Activated CD4-positive, CD25-positive, alpha-beta regulatory T cell treated with anti-CD3 and anti-CD28 coated beads, Interleukin-2, amount 50 U/mL, for 72 hours (primary cell): Measurements from ENCODE around the gene PYROXD2.
"Not testable (repeated sequence)": the region's sequence is repeated elsewhere in the genome, so short reads cannot be mapped to it uniquely, and the experiment has no call there.

Experiments
- DNase-seq: peaks from one replicate; pipeline ENCODE4 v3.0.0; 2021

The PYROXD2 gene

GRCh38 chr10:98389398-98389797 lies 25.6 kb downstream of the PYROXD2 start:
- DNase-seq = no peak

GRCh38 chr10:98388101-98388655 lies 26.8 kb downstream of the PYROXD2 start:
- no peak for DNase-seq

GRCh38 chr10:98384531-98385133 lies 30.4 kb downstream of the PYROXD2 start:
- DNase-seq = no peak

DNA sequence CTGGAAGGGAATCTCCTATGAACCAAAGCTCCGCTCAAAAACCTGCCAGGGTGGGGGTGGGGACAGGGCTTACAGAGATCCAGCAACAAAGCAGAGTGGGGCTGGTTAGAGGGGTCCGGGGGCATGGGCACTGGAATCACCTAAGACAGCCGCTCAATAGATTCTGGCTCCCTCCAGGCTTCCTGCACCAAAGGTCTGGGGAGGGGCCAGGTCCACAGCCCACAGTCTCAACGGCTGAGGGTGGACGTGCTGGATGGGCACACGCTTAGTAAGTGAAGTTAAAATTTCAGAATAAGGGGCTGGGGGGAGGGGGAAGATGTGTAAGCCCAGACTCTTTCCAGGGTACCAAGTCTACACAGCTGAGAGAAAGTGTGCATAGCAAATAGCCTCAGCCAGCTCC lies 31.1 kb downstream of the PYROXD2 start:
- no peak for DNase-seq

- DNase-seq = not testable (repeated sequence)
Observed at GRCh38 chr10:98383134-98383667, 31.8 kb downstream of the PYROXD2 start.

DNA sequence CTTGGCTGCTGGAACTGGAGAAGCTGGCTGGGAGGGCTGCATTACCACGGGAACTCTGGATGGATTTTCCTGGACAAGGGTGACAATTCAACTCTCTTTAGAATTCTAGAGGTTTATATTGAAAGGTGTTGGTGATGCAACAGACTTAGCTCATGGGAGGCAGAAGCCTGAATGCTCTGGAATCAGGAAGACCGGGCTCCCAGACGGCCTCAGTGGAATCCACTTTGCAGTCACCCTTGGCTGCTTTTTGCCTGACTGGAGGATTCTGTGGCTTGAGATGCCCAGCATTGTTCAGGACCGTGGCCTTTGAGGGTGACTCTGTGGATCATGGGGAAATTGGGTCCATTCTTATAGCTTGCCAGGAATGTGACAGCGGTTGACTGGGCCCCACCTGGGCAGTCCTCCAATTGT lies 32.3 kb downstream of the PYROXD2 start:
- DNase-seq = no peak

GRCh38 chr10:98380493-98381339 lies 34.3 kb downstream of the PYROXD2 start:
- DNase-seq = no peak

DNA sequence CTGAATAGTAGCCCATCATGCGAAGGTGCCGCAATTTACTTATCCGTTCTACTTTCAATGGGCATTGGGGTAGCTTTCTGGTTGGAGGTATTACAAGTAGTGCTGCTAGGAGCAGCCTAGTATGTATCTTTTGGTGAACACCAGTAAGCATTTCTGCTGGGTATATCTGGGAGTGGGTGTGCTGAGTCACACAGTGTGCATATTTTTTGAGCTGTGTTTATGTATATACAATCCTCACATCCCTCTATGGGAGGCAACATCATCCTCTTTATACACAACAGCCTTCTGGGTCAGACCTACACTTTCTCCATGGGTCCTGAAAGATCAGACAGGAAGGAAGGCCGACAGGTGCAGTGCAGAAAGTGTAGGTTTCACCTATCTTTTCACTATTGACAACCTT lies 36.3 kb downstream of the PYROXD2 start:
- no peak for DNase-seq

- DNase-seq = no peak
Observed at GRCh38 chr10:98377536-98377935, 37.4 kb downstream of the PYROXD2 start.

DNA sequence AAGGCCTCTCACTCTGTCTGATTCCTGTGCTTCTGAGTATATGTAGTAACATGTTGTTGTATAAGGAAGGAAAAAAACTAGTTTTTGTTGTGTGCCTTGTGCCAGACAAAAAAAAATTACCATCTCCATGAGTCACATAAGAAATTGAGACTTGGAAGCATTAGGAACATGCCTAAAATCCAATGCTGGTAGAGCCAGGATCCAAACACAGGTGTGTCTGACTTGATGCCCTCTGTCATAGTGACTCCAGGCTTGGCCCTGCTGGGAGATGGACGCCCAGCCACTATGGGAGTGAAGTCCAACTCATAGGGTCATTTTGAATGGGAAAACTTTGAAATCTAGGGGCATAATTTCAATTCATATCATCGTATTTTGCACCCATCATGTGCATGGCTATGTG lies 38.0 kb downstream of the PYROXD2 start:
- no peak for DNase-seq

DNA sequence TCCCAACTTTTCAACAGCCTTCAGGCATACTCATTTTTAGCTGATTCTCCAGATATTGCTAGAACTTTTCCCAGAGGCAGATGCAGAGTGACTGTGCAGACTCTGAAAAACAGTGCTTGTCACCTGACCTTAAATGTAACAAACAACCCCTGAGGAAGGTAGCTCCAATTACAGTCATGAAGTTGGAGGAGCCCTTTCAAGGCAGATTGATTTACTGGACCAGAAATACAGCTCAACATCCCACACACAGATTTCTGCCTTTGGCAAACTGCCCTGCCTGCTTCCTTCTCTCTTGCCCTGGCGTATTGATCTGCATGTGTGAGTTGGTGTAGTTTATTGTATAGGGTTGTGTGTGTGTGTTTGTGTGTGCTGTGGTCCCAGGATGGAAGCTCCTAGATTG lies 38.5 kb downstream of the PYROXD2 start:
- no peak for DNase-seq

DNA sequence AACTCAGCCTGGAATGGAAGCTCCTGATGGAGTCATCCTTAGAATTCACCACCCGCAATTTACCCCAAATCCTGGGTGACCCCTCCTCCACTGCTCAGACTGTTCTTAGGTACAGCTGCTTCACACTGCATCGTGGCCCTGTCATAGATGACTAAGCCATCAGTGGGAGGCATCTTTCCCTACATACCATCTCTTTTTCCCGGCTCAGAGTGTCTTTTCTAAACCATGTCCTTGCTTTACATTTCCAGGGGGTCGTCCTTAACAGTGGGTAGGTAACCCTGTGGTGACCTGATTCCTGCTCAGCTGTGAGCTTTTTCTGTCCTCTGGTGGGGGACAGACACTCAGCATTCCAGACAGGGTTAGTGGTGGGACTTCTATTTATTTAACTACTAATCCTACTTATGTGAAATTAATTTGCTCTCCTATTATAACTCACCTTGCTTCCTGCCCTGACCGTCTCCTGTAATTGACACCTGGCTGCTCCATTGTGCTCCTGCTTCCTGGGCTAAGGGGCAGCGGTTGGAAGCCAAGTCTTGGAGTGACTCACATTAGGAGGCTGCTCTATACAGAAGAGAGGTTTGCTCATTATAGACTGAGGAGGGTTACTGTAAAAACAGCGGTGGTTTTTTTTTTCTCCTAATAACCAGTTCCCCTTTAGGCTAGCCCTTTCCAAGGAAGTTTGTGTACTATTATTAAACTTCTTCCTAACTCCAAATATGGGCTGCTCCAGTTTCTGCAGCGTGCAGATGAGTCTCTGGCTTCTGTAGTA lies 40.6 kb downstream of the PYROXD2 start:
- no peak for DNase-seq

GRCh38 chr10:98373260-98374040 lies 41.5 kb downstream of the PYROXD2 start:
- DNase-seq = no peak

GRCh38 chr10:98370831-98371820 lies 43.9 kb downstream of the PYROXD2 start:
- no peak for DNase-seq

DNA sequence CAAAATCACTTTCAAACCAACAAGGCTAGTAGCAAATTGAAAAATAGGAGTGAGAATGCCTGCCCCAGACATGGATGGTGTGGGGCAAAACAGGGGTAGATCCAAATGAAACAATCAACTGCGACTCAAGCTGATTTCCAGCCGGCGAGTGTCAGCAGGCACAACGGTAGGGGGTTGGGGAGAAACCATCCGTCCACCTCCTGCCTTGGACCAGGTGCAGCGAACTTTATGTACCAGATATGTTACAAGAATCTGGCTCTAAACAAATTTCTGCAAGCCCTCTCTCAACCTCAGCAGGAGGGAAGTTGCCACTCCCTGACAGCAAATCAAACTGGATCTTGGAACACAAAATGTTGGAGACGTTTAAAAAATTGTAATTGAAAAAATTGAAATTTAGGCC lies 45.2 kb downstream of the PYROXD2 start:
- DNase-seq = no peak

- no peak for DNase-seq
Observed at GRCh38 chr10:98368644-98369043, 46.3 kb downstream of the PYROXD2 start.

DNA sequence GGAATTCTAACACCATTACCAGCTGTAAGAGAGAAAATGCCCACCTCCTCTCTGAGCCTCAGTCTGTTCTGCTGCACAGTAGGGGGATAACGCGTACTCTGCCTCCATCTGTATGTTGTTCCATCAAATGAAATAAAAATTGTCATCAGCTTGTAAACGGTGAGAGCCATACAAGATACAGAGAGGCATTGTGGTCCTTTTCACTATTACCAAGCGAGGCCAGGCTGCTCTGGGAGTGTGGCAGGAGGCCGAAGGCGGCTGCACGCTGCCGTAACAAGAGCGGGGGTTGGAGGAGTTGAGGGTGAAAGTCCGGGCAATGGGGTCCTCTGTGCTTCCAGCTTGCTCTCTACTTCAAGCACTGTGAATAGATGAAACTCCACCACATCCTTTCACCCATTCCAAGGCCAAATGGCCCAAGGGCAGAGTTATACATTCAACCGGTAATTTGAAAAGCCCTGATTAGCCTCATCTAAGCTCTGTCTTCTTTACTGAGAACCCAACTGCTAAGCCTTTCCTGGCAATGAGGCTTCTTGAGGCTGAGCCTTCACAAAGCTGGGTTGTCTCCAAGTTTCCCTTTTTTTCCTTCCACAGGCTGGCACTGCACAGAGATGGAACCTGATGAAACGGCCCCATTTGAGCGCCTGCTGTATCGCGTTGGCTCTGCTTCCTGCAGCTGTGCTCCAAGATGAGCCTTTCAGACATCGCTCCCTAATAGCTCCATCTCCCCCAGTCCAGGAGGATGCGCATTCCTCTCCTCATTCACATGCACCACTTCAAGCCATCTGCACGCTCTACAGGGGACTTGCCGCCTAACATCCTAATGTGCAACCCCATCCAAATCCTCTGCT lies 47.2 kb downstream of the PYROXD2 start:
- DNase-seq = no peak

GRCh38 chr10:98366062-98366530 lies 48.9 kb downstream of the PYROXD2 start:
- no peak for DNase-seq

DNA sequence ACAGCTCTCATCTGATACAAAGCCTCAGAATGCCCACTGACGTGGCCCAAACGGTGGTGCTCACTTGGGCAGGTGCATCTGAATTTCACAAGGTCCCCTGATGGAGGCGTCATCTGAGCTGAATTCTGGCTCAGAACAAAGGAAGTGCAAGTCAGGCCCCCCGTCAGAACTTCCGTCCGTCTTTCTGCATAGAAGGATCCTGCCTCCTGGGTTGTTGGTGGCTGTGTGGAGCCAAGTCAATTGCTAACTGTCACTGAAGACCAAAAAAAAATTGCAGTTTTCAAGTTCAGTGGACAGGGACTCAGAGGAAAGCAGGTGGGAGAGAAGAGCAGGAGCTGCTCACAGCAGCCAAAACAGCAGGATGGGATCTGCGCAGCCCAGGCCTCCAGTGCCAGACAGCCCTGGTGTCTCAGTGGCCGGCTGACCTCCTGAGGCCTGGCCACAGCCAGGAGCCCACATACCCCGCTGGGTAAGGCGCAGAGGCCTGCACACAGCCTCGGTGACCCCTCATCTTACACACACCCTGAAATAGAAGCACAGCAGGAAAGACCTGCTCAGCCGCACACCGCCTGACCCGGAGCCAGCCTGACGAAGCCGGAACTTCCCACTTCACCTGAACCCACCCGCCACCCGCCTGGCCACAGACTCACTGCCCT lies 49.4 kb downstream of the PYROXD2 start:
- DNase-seq = no peak
